ENCODE results near the gene TARP.
"Not testable (repeated sequence)": the region's sequence is repeated elsewhere in the genome, so short reads cannot be mapped to it uniquely, and the experiment has no call there.

Gene TARP

DNA sequence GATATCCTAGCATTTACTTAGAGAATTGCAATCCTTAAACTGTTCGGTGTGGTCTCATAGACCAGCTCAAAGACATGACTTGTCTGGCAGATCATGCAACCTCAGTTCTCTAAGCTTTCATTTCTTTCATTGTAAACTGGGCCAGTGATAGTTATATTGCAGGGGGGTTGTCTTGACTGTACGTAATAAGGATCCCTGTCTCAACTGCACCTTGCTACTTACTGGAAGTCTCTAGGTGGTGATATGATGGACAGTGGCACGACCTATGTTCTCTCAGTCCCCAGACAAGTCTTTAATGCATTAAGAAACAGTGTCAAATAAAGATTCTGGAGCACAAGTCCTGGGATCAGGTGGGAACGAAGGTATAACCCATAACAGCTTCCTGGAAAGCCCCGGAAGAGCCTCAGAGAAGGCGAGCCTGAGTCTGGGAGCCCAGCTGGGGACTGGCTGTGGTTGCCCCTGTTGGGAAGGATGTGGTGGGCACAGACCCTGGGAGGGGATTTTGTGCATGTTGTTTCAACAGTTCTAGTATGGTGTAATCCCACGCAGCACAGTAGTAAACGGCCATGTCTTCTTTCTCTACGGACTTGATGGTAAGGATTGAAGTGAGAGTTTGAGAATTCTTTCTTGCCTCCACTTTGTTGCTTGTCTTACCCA, 26.0 kb upstream of the TARP start:
- no peak for DNase-seq (ENCODE audit: low read depth in 2 of 2, low spot score in 1 of 2)

DNA sequence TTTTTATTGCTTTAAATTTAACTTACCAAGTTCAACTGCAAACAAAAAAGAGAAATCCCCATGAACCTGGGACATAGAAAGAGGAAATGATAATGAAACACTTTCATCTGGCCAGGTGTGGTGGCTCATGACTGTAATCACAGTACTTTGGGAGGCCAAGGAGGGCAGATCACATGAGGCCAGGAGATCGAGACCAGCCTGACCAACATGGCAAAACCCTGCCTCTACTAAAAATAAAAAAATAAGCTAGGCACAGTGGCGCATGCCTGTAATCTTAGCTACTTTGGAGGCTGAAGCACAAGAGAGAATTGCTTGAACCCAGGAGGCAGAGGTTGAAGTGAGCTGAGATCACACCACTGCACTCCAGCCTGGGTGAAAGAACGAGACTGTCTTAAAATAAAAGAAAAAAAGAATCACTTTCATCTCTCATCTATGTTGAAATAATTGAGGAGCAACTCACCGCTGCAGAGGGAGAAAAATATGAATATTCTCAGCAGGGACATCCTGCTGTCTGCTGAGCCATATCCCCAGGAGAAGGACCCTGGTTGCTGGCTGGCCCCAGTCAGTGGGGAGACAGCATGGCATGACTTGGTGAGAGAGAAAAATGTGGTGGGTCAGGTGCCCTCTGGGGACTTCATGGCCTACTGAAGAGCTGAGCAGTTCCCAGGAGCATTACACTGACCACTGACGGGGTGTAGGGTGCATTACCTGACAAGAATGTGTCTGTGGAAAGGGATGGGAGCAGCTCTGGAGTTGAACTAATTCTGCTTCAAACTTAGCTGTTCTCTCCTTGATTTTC, 22.8 kb upstream of the TARP start:
- no peak for DNase-seq (ENCODE audit: low read depth in 2 of 2, low spot score in 1 of 2)

DNA sequence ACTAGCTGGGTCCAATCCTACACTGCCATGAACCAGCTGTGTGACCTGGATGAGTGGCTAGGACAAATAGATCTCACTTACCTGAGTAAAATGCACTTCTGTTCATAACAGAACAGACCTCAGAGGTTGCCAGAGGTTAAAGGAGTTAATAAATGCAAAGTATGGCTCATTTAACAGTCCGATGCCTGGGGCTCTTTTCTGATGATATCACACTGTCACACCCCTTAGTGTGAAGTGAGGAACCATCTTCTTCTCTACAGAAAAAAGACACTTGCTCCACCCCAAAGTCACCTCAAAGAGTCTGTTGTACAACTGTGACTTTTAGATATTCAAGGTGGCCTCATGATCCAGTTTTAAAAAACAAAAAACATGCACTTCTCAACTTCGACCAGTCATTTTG, 21.5 kb upstream of the TARP start:
- DNase-seq (ENCODE audit: low read depth in 2 of 2, low spot score in 1 of 2) = no peak

DNA sequence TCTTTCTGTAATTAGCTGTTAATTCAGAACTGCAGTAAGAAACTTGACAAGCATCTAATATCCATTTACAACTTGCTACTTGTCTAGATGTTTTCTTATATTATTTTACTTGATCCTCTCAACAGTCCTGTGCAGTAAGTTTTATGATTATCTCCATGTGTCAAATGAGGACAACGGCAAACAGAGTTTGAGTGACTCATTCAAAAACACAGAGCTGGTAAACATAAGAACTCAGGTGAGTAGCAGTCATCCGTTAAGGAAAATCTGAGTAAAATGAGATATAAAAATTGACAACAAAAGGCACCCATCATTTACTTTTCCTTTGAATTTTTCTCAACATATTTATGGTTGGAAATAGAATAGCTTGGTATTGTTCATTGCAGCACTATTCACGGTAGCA, 19.0 kb upstream of the TARP start:
- no peak for DNase-seq (ENCODE audit: low read depth in 2 of 2, low spot score in 1 of 2)

DNA sequence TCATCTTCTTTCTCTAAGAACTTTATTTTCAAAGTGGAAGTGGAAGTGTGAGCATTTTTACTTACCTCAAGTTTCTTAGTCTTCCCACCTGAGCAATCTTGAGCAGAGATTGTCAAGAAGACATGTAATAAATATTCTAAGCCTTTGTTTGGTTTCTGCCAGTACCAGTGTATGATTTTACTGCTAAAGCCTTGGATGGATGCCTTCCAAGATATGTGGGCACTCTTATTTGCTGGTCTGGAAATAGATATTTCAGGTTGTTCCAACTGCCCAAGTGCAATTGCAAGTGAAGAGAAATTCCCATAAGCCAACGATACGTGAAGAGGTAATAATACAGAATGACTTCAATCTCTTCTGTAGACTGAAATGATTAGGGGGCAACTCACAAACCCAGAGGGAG, 18.2 kb upstream of the TARP start:
- no peak for DNase-seq (ENCODE audit: low read depth in 2 of 2, low spot score in 1 of 2)

DNA sequence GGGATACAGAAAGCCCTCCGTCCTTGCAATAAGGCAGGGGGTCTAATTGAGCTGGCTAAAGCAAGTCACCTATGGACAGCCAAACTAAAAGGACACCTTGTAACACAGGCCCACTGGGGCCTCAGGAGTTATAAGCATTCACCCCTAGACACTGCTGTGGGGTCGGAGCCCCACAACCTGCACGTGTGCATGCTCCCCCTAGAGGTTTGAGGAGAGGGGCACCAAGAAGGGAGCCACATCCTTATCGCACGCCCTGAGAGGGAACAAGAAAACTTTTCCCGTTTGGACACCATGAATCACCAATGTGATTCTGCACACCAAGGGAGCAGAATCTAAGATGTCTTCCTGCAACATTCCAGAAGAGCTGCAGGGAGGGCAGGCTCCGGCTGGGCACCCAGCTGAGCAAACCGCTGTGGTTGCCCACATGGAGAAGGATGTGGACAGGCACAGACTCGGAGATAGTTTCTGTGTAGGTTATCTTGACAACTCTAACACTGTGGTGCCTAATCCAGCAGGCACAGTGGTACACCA, 17.7 kb upstream of the TARP start:
- DNase-seq (ENCODE audit: low read depth in 2 of 2, low spot score in 1 of 2) = no peak

DNA sequence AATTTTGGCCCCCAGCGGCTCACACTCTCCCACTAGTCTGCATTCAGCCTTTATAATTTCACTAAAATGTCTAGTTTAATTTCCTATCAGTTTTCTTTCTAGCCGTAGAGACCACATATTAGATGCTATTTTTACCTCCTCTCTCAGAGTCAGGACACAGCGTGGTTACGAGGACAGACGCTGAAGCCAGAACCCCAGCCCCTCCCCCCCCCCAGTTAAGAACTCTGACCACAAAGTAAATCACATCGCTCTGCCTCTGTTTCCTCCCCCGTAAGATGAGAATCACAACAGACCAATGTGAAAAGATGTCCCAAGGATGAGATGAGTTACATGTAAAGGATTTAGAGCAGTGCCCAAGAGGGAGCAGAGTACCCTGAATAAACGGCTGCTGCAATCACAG, 11.1 kb upstream of the TARP start:
- no peak for DNase-seq (ENCODE audit: low read depth in 2 of 2, low spot score in 1 of 2)

DNA sequence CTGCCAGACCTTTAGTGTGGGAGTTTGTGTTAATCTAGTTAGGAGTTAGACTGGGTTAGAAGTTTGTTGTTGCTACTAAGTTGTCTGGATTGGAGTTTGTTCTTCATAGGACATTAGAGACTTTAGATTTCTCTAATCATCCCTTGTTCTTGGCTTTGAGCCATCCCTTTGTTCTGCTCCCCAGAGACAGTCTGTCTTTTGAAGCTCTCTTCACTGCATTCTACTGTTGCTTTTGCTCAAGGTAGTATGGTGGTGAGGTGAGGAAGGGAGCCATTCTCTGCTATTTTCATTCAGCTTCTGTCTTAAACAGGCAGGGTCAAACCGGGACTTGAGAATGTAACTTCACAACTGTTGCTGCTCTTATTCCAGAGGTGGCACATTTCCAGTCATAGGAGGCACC, 10.4 kb upstream of the TARP start:
- no peak for DNase-seq (ENCODE audit: low read depth in 2 of 2, low spot score in 1 of 2)

DNA sequence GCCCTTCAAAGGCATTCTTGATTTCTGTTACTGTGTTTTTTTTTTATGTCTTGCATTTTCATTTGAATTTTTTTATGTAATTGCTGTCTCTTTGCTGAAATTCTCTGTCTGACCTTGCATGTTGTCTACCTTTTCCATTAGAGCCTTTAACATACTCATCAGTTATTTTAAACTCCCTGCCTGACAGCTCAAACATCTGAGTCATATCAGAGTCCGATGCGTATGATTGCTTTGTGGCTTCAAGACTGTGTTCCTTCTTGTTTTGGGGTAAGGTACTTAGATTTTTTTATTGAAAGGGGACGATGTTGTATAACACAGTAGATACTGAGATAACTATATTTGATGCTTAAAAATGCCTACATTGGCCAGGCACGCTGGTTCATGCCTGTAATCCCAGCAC, 9.7 kb upstream of the TARP start:
- no peak for DNase-seq (ENCODE audit: low read depth in 2 of 2, low spot score in 1 of 2)

DNA sequence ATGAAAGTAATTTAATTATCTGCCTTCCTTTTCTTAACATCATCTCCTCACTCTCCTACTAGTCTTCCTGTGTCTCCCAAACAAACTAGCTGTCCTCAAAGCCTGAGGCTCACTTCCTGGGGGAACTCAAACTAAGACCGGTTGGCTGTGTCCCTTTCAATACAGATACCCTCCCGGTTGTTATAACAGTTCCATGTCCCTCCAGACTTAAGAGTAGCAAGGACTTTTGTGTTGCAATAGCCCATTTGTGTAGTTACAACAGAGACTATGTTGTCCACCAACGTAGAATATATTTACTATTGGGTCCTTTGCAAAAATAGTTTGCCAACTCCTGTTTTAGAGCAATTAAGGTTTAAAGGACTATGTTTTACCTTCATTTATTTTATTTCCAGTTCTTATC, 8.6 kb upstream of the TARP start:
- DNase-seq (ENCODE audit: low read depth in 2 of 2, low spot score in 1 of 2) = no peak

DNA sequence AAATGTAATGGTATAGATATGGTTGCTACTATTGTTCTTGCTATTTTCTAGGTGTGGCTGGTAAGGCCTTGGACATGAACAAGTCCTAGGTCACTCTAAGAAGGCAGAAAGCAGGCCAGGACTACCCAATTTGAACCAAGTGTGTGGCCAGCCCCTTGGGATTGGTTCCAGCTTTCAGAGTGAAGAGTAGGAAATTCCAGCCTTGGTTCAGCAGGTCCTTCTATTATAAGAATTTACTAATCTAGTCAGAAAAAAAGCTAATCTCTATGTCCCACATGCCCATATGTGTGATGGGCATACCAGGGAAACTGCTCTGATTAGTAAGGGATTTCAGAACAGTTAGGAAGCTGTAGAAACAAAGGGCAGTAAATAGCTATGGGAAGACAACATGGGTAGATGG, 7.8 kb upstream of the TARP start:
- no peak for DNase-seq (ENCODE audit: low read depth in 2 of 2, low spot score in 1 of 2)

DNA sequence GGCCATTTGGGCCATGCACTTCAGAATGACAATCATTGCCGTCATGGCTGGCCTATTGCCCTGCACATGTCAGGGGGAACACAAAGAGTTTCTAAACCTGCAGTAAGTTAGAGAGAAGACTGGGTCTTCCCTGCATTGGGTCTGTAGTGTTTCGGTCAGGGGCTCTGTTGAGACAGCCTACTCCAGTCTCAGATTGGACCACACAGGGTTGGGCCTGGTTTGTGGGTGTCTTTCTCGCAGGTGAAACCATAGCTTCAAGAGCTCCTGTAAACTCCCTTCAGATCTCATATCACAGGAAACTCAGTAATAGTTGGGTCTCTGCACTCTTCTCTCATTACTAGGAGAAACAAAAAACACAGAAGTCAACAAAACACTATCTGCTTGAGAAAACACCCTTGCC, 7.3 kb upstream of the TARP start:
- no peak for DNase-seq (ENCODE audit: low read depth in 2 of 2, low spot score in 1 of 2)

DNA sequence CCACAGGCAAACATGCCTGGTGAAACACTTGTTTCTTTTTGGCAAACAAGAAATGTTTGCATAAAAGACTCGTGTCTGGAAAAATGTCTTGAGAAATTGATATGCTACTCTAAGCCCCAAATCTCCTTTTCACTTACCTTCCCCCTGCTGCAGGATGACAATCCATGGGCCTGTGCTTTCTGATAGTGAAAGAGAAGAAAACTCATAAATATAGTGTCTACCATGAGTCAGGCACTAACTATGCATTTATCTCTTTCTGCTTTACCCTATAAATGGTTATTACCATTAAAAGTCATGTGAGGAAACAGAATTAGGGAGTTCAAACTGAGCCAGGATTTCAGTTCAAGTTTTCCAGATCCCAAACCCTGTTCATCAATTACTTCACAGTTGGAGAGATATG, 6.6 kb upstream of the TARP start:
- no peak for DNase-seq (ENCODE audit: low read depth in 2 of 2, low spot score in 1 of 2)

DNA sequence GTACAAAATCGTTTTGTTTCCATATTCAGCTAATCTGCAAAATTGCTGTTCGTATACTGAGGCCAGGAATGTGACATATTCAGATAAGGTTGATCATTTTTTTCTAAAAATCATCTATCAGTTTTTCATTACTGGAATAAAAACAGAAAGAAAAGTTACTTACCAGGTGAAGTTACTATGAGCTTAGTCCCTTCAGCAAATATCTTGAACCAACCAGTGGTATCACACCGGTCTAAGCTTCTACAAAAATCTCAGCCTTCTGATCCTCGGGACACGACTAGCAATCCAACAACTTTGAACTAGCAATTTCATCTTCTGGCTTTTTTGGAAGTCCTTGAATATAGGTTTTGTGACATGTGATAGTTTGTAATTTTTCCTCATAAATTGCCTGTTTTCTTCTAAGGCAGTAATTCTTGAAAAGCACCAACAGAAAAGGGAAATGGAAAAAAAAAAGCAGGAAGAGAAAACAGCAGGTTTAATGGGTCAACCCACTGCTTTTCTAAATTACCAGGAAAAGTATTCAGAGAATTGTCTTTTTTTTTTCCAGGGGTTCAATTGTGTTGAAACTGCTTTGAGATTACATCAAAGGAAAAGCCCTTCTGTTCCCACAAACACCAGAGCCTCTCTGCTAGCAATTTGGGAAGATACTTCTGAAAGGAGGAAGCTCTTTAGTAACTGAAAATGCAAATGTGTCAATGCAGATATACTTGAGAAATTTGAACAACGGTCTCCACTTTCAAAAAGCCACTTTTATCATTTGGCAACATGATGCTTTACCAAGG, 2.9 kb upstream of the TARP start:
- DNase-seq (ENCODE audit: low read depth in 2 of 2, low spot score in 1 of 2) = no peak

DNA sequence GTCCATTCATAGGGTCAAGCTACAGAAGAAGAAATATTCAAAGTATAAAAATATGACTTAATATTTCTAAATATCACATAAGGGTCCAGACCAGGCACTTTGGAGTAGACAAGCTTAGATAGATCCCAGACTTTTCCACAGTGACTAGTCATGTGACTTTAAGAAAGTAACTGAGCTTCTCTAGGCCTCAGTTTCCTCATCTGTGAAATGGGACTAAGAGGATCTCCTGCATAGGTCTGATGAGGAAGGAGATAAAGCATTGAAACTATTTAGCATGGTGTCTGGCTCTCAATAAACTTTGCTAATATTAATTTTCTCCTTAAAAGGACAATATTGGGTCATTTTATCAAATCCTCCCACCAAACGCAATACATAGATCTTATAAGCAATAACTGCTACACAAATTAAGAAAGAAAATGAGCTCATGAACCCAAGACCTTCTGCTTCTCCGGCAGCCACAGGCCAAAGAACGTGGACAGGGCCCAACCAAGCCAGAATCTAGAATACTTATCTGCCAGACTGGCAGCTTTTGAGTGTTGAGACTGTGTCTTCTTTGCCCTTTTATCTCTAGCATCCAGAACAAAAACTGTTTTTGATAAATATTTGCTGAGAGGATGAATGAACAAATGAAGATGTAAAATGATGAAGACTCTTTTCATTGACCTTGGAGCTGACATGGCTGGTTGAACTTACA, 1.6 kb upstream of the TARP start:
- DNase-seq (ENCODE audit: low read depth in 2 of 2, low spot score in 1 of 2) = no peak

DNA sequence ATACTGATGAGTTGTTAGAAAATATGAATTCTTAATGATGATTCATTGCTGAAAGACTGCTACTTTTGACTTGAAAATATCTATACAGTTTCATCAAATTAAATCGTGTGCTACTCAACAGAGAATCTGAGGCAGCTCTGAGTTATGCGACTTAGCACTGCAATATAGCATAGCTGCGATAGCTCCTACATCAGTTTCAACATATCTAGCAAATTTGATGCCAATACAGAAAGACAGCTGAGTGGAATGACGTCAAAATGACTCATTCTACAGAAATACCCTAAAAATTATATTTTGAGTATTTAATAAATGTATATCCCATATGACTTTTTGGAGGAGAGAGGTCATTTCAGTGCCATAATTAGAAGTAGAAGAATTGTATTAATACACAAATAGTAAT, 1.1 kb upstream of the TARP start:
- DNase-seq (ENCODE audit: low read depth in 2 of 2, low spot score in 1 of 2) = no peak

DNA sequence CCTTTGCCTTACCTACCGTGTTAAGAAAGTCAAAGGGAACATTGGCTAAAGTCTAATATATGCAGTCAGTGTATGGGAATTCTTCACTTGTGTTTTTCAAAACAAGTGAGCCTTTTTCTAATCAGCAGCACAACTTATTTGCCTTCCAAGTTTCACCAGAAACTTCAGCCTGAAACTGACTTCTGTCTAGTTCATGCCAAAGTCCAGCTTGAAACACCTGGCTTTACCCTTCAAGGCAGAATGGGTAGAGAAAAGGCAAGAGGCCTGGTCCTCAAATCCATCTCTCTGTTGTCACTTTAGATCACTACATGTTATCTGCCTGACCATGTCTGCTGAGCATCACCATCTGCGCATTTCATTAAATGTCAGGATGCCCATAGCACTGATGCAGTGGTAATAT, 3.0 kb downstream of the TARP start:
- DNase-seq (ENCODE audit: low read depth in 2 of 2, low spot score in 1 of 2) = not testable (repeated sequence)

DNA sequence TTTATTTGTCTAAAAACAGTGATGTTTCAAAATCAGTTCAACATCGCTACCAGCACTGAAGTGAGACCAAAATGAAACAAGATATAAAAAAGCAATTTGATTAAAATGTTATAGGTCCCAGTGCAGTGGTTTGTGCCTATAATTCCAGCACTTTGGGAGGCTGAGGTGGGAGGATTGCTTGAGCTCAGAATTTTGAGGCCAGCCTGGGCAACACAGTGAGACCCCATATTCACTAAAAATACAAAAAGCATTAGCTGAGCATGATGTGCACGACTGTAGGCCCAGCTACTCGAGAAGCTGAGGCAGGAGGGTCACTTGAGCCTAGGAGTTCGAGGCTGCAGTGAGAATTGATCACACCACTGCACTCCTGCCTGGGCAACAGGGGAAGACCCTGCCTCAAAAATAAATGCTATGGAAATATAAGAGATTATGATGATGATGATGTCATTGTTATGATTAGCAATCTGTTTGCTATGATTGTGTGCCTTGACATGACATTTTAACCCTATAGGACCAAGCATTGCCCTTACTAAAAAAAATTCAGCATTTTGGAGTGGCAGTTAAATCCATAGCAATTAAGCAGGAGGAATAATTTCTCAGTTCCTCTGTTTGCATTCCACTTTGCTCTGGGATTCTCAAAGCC, 3.6 kb downstream of the TARP start:
- DNase-seq (ENCODE audit: low read depth in 2 of 2, low spot score in 1 of 2) = not testable (repeated sequence)

DNA sequence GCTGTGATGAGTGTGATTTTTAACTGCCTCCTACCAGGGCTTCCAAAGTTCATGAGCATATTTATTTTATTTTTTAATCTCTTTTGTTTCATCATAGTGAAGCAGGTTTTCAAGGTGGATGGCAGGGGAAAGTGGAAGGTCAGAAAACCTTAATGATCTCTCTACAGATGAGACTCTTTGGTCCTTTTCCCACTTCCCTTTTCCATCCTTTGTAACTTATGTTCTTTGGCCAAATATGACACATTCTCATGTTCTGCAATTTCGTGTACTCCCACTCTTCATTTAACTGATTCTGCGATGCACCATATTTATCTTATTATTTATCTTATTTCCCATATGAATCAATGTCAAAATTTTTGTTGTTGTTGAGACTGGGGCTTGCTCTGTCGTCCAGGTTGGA, 7.5 kb downstream of the TARP start:
- not testable (repeated sequence) for DNase-seq (ENCODE audit: low read depth in 2 of 2, low spot score in 1 of 2)

DNA sequence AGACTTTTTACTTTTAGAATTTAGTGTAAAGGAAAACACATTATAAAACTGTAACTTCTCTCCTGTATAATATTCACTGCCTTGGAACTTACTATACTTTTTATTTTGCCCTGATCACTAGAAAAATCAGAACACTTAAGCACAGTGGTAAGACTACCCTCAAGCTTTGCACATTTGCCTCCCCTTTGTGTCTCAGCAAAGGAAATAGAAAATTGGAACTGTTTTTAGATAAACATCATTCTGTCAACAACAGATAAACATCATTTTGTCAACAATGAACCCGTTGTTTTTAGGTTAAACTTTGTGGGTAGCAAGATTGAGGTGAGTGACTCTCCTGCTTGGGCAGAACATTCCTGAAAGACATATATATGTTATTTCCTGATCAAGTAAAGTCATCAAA, 8.8 kb downstream of the TARP start:
- DNase-seq (ENCODE audit: low read depth in 2 of 2, low spot score in 1 of 2) = not testable (repeated sequence)

DNA sequence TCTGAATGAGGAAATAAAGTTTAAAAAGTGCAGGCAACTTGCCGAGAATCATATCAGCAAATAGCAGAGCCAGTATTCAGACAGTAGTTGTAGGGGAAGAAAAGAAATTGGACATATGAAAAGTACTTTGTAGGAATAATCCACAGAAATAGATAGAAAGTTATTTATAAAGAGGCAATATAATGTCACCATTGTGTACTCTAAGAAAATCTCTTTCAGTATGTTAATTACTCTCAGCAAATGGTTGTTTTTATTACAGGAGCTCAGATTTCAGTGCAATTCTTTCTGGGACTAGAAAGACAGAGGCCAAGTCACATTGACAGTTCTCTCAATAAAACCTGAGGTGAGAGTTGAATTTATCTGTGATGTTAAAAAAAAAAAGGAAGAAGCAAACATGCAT, 10.2 kb downstream of the TARP start:
- DNase-seq (ENCODE audit: low read depth in 2 of 2, low spot score in 1 of 2) = not testable (repeated sequence)

Measured in stimulated activated CD8-positive, alpha-beta memory T cell treated with anti-CD3 and anti-CD28 coated beads, Interleukin-4, amount 100 ng/mL, for 1 hour (primary cell).